Heart right ventricle (tissue), 16 donors: ENCODE data around the gene NARF. TPM values are rescaled to one million over a fixed set of nuclear protein-coding genes. Genes with fewer than 3 reads are reported as not detected.

Source experiments
- ATAC-seq, 8 donors: fragments of 200-7000 bp; cut with Tn5 transposase; one replicate each; pipeline ENCODE4 v1.9.1; 2020; ENCODE audit warnings: mild to moderate bottlenecking in 8 of 8, moderate library complexity in 8 of 8, moderate number of reproducible peaks in 1 of 8
- DNase-seq, 2 donors: peaks; one replicate each; pipeline ENCODE4 v3.0.0-alpha.2; 2020
- H3K27ac ChIP-seq, 10 donors: fragments of 200-600 bp; sonication (generic) in 2 of 10; one replicate each; pipeline versions ENCODE4 v1.5.0 to v1.8.0; 2020 to 2022; ENCODE audit warnings: mild to moderate bottlenecking in 3 of 10
- H3K27me3 ChIP-seq, 7 donors: fragments of 200-600 bp; one replicate each; pipeline ENCODE4 v1.8.0; 2021 to 2022; ENCODE audit warnings: mild to moderate bottlenecking in 2 of 7
- H3K36me3 ChIP-seq, 9 donors: fragments of 200-600 bp; sonication (generic) in 1 of 9; one replicate each; pipeline versions ENCODE4 v1.5.0 to v1.8.0; 2020 to 2022; ENCODE audit warnings: mild to moderate bottlenecking in 2 of 9
- H3K4me1 ChIP-seq, 9 donors: fragments of 200-600 bp; sonication (generic) in 1 of 9; one replicate each; pipeline versions ENCODE4 v1.5.0 to v1.8.0; 2020 to 2022; ENCODE audit warnings: mild to moderate bottlenecking in 4 of 9
- H3K4me3 ChIP-seq, 10 donors: fragments of 200-600 bp; sonication (generic) in 2 of 10; one replicate each; pipeline versions ENCODE4 v1.5.0 to v1.8.0; 2020 to 2022; ENCODE audit warnings: mild to moderate bottlenecking in 7 of 10, moderate library complexity in 2 of 10
- H3K9me3 ChIP-seq, 11 donors: fragments of 200-600 bp in 10 of 11; sonication (generic) in 2 of 11; one replicate each; pipeline versions ENCODE4 v1.5.0 to v1.8.0; 2013 to 2022; ENCODE audit warnings: mild to moderate bottlenecking in 2 of 11, control low read depth in 1 of 11, moderate library complexity in 1 of 11
- CTCF ChIP-seq, 9 donors: fragments of 200-600 bp; sonication (generic) in 2 of 9; IDR thresholded peaks; one replicate each; pipeline versions ENCODE4 v1.5.0 to v1.8.0; 2021 to 2022; ENCODE audit warnings: antibody characterized with exemption in 9 of 9, mild to moderate bottlenecking in 5 of 9, moderate library complexity in 1 of 9
- WGBS, 2 donors: extraction: QIAGEN DNeasy Blood & Tissue Kit; methylation state at CpG; one replicate each; pipeline ENCODE4 v1.1.7; 2013; ENCODE audit warnings: inconsistent platforms in 1 of 2; 5-methylcytosine and 5-hydroxymethylcytosine counted together
- intact Hi-C, 10 donors: fragments of 100-400 bp; cut with DNase I; formaldehyde crosslinking; loops; one replicate each; pipeline versions ENCODE4 v1.11.1 to v1.14.2; 2022
- long read RNA-seq, 3 donors: library from polyadenylated mRNA; unstranded; transcript quantifications; one replicate each; pipeline ENCODE4 v2.0.0, GENCODE V29; 2020 to 2021
- polyA plus RNA-seq, 2 donors: library from polyadenylated mRNA; stranded (reverse); fragments of 200-250 nt; gene quantifications; one replicate each; pipeline ENCODE4 v1.2.3, GENCODE V29; 2013
- total RNA-seq, 10 donors: library from RNA; stranded (reverse); fragmentation: NEBNext Ultra II Directional in 3 of 10; extraction: Animal tissue kit (Norgen Biotek cat#: 25700) in 3 of 10; gene quantifications; one replicate each; pipeline versions ENCODE4 v1.2.1 to v1.2.4, GENCODE V29; 2021 to 2023
- donor health status: Arrhythmogenic right ventricular cardiomyopathy.
- donor health status: ischemic (EF 13 %, LVEDD 7.1; RV severe dilation, severe dysfunction).
- donor health status: healthy with polysubstance abuse.
- donor health status: DM: no; HTN: yes; CAD: no.
- donor health status: DM: no; HTN: no; CAD: no.
- donor health status: ischemic (EF 25% LVEDD 6.9; RV normal size, moderate dysfunction).
- donor health status: ischemic (EF 25% LVEDD 5.7; RV mildly dilated, moderate dysfunction).
- donor health status: healthy.
- donor health status: DM: yes; HTN: yes; CAD: no.
- donor health status: Ischemic cardiomyopathy.
- donor health status: ischemic (EF 35%, LVEDD 5.7; RV mildly dilated, moderate dysfunction).
- donor health status: nonischemic (EF 11% LVEDD 7.7; RV severe dilation, severe dysfunction).
- donor health status: DM: yes; HTN: yes; CAD: no.
- donor health status: PGD.
- donor health status: ischemic (EF 29% LVEDD 5.4; RV normal size, mild dysfunction).
- donor health status: nonischemic (EF 23%, LVEDD 6.1; RV moderate dilation, normal function).

Gene NARF
- 10 to 100 TPM; 48.4 to 74.8 (median 60.4) TPM for total RNA-seq
- 100 to 1,000 TPM in 1 of 2 donors, 10 to 100 TPM in 1; 68.7 to 179 TPM for polyA plus RNA-seq
- long read RNA-seq, donor 1, transcript NARF-201 (11 exons, 3,949 nt), result major isoform, 63 of 92 reads
- long read RNA-seq, donor 1, partial matches to known transcripts, result 7 of 92 reads
- long read RNA-seq, donor 1, other reads (novel, unspliced or antisense), result 11 of 92 reads
- long read RNA-seq, donor 2, transcript NARF-201 (11 exons, 3,949 nt), result major isoform, 77 of 101 reads
- long read RNA-seq, donor 2, partial matches to known transcripts, result 5 of 101 reads
- long read RNA-seq, donor 2, other reads (novel, unspliced or antisense), result 14 of 101 reads
- long read RNA-seq, donor 3, transcript NARF-204 (11 exons, 1,766 nt), result minor isoform, 11 of 207 reads
- long read RNA-seq, donor 3, transcript NARF-201 (11 exons, 3,949 nt), result major isoform, 150 of 207 reads
- long read RNA-seq, donor 3, partial matches to known transcripts, result 8 of 207 reads
- long read RNA-seq, donor 3, other reads (novel, unspliced or antisense), result 33 of 207 reads

- ATAC-seq (peak; percentile 99), DNase-seq (peak; percentile 97 to 98)
- Histone ChIP-seq H3K36me3 (peaks cover 0 to 37% (median 18%) of the 10 kb centered on the region in 9 donors), H3K27me3 (no peaks in the 10 kb centered on the region), H3K27ac (peak within 1 kb of the TSS; percentile 99 to 100 (median 100)), H3K9me3 (no peaks in the 10 kb centered on the region), H3K4me1 (peaks cover 10 to 39% (median 32%) of the 10 kb centered on the region in 9 donors), H3K4me3 (peak within 1 kb of the TSS; percentile 69 to 99 (median 88))
- intact Hi-C loops, result loop anchor here in 3 of 10 donors (5.0 to 10.0 kb wide), 3 partner anchors 39 to 96 kb away; partner anchors contain the start of genes HEXD (in 2 of the 3) and OGFOD3 (in 2 of the 3)
- TF ChIP-seq CTCF (IDR thresholded peaks at IDR 0.05), result no peak
- whole genome bisulfite sequencing, 2 donors, result 0% methylated on average over 74 to 85 of the region's 85 CpGs
Observed at GRCh38 chr17:82458179-82458884, at the start of gene NARF. TSS of gene NARF (plus strand) at chr17:82458741. CDS start at chr17:82458804, 63 bp downstream.

GRCh38 chr17:82408938-82409318, 49.6 kb upstream of the NARF start:
- H3K36me3 ChIP-seq, result peaks cover 0 to 33% (median 0%) of the 10 kb centered on the region in 9 donors

GRCh38 chr17:82410014-82410716, 48.4 kb upstream of the NARF start:
- Histone ChIP-seq H3K36me3 (peaks cover 0 to 28% (median 0%) of the 10 kb centered on the region in 9 donors), H3K27me3 (no peaks in the 10 kb centered on the region), H3K4me1 (peaks cover 0 to 27% (median 14%) of the 10 kb centered on the region in 9 donors), H3K9me3 (no peaks in the 10 kb centered on the region), H3K4me3 (no peak overlapping the region), H3K27ac (no peak overlapping the region)
- DNase-seq (no peak), ATAC-seq (no peak)
- no peak for TF ChIP-seq CTCF (IDR thresholded peaks at IDR 0.05)
- WGBS, 2 donors, result 90 to 94% methylated on average over 14 of the region's 14 CpGs
- intact Hi-C loops, result loop anchor here in 3 of 10 donors (5.0 to 10.0 kb wide), 2 partner anchors 58 to 205 kb away; no protein-coding TSS in a partner anchor

More at GRCh38 chr17:82408938-82409318, 49.6 kb upstream of the NARF start:
- 95 to 96% methylated on average over 21 of the region's 21 CpGs for WGBS, 2 donors
- H3K9me3 ChIP-seq, result no peaks in the 10 kb centered on the region
- intact Hi-C loops, result no loop called here
- H3K4me3 ChIP-seq, result no peak overlapping the region
- no peak overlapping the region for H3K27ac ChIP-seq
- H3K4me1 ChIP-seq, result peaks cover 0 to 19% (median 9%) of the 10 kb centered on the region in 9 donors
- no peak for TF ChIP-seq CTCF (IDR thresholded peaks at IDR 0.05)
- no peaks in the 10 kb centered on the region for H3K27me3 ChIP-seq
- ATAC-seq (no peak), DNase-seq (no peak)
